K562 (cell line): ENCODE measurements around the gene TEP1. TPM values are rescaled to one million over a fixed set of nuclear protein-coding genes. Genes with fewer than 3 reads are reported as not detected.

ENCODE experiments used
- ATAC-seq: fragments of 200-7000 bp; cut with Tn5 transposase; 3 replicates; pipeline ENCODE4 v1.9.1; 2020; ENCODE audit warnings: moderate library complexity
- BruUV-seq: library from RNA; stranded (reverse); fragments of 400-500 nt; replicated peaks from 2 replicates; lab custom pipeline; 2021; lab: Mats Ljungman, UMichigan
- CTCF ChIA-PET: fragments of 300-600 bp; formaldehyde crosslinking; extraction: SDS; loops from one replicate; lab custom pipeline; 2021; ENCODE audit warnings: low intra/inter-chr PET ratio; lab: Yijun Ruan, JAX
- POLR2A ChIA-PET: fragments of 300-600, 350-650 bp; sonication (Branson Sonifier 250); formaldehyde crosslinking; extraction: SDS; loops from one replicate; lab custom pipeline; 2021; ENCODE audit warnings: antibody characterized with exemption, inconsistent platforms; lab: Yijun Ruan, JAX
- DNase-seq, 4 experiments: peaks; one replicate each; pipeline versions ENCODE4 v3.0.0 to v3.0.0-alpha.2; 2011 to 2018; ENCODE audit warnings: low spot score in 3 of 4, mixed read lengths in 3 of 4; ENCODE audit errors: extremely low read depth in 1 of 4
- FAIRE-seq: peaks from 2 replicates; lab custom pipeline; 2011; peaks lifted over from hg19 to GRCh38; lab: Jason Lieb, UNC
- H2AFZ ChIP-seq: 2 replicates; pipeline ENCODE4 v1.6.0; 2011; ENCODE audit warnings: low read depth, low read length, control low read depth, inconsistent platforms
- H3K27ac ChIP-seq: fragments of 200-600 bp; 3 replicates; pipeline ENCODE4 v1.8.0; 2011; ENCODE audit warnings: low read depth, mild to moderate bottlenecking, control low read depth, inconsistent platforms, low read length, moderate library complexity, mixed read lengths; ENCODE audit errors: extremely low read depth
- H3K27me3 ChIP-seq, 2 experiments: fragments of 300-600 bp in 1 of 2; 2 replicates in 1 of 2; 3 replicates in 1 of 2; pipeline versions ENCODE4 v1.6.0 to v1.8.0; 2011; ENCODE audit warnings: inconsistent platforms in 2 of 2, low read length in 2 of 2, mild to moderate bottlenecking in 1 of 2, mixed read lengths in 1 of 2, moderate library complexity in 1 of 2; ENCODE audit not compliant: control insufficient read depth in 2 of 2, insufficient read depth in 2 of 2
- H3K36me3 ChIP-seq: fragments of 300-600 bp; 3 replicates; pipeline ENCODE4 v1.8.0; 2011; ENCODE audit warnings: mild to moderate bottlenecking, low read length, inconsistent platforms; ENCODE audit not compliant: control insufficient read depth, insufficient read depth
- H3K4me1 ChIP-seq, 2 experiments: fragments of 200-600 bp in 1 of 2; replicated peaks in 1 of 2; 2 replicates in 1 of 2; 3 replicates in 1 of 2; pipeline versions ENCODE4 v1.5.1 to v1.8.0; 2011; ENCODE audit warnings: inconsistent platforms in 2 of 2, low read length in 2 of 2, mild to moderate bottlenecking in 1 of 2, mixed read lengths in 1 of 2, moderate library complexity in 1 of 2; ENCODE audit not compliant: control insufficient read depth in 2 of 2, insufficient read depth in 2 of 2
- H3K4me2 ChIP-seq: 2 replicates; pipeline ENCODE4 v1.6.1; 2011; ENCODE audit warnings: low read length, control low read depth, inconsistent platforms, mixed read lengths; ENCODE audit not compliant: insufficient read depth
- H3K4me3 ChIP-seq: fragments of 200-600 bp; sonication (generic), shearing (Covaris generic); 2 replicates; pipeline ENCODE4 v1.5.1; 2016; ENCODE audit warnings: control low read depth, inconsistent platforms
- H3K79me2 ChIP-seq: fragments of 200-600 bp; 3 replicates; pipeline ENCODE4 v1.8.0; 2011; ENCODE audit warnings: low read length, inconsistent platforms; ENCODE audit not compliant: control insufficient read depth, insufficient read depth
- H3K9ac ChIP-seq, 2 experiments: 2 replicates each; pipeline versions ENCODE4 v1.6.0 to v1.6.1; 2011; ENCODE audit warnings: low read depth in 2 of 2, low read length in 2 of 2, control low read depth in 1 of 2, inconsistent platforms in 1 of 2, mild to moderate bottlenecking in 1 of 2, mixed read lengths in 1 of 2; ENCODE audit not compliant: insufficient read depth in 1 of 2
- H3K9me1 ChIP-seq: one replicate; pipeline ENCODE4 v1.6.0; 2011; ENCODE audit warnings: inconsistent platforms, mild to moderate bottlenecking, low read length, moderate library complexity; ENCODE audit not compliant: control insufficient read depth, insufficient read depth
- H3K9me3 ChIP-seq: replicated peaks from 2 replicates; pipeline ENCODE4 v1.5.1; 2011; ENCODE audit warnings: low read depth, low read length, inconsistent platforms; ENCODE audit not compliant: control insufficient read depth, insufficient read depth
- H4K20me1 ChIP-seq: replicated peaks from 2 replicates; pipeline ENCODE4 v1.6.1; 2011; ENCODE audit warnings: low read length, inconsistent platforms, mixed read lengths; ENCODE audit not compliant: control insufficient read depth, insufficient read depth
- ATF2 ChIP-seq: sonication (generic); formaldehyde crosslinking; IDR thresholded peaks from 2 replicates; pipeline ENCODE4 v1.8.1; 2022; ENCODE audit warnings: missing genetic modification reagents
- CC2D1A ChIP-seq: fragments of 450-650 bp; IDR thresholded peaks from 2 replicates; pipeline ENCODE4 v1.6.1; 2017; ENCODE audit warnings: mild to moderate bottlenecking
- DMBX1 ChIP-seq: fragments of 250-450 bp; sonication (Bioruptor Pico); IDR thresholded peaks from 2 replicates; pipeline ENCODE4 v1.8.0; 2022; ENCODE audit warnings: inconsistent platforms, mild to moderate bottlenecking, moderate library complexity, borderline replicate concordance
- FOXA1 ChIP-seq: fragments of 450-650 bp; IDR thresholded peaks from 2 replicates; pipeline ENCODE4 v1.6.1; 2016; ENCODE audit warnings: mild to moderate bottlenecking, borderline replicate concordance
- GATAD2A ChIP-seq: fragments of 450-650 bp; IDR thresholded peaks from 2 replicates; pipeline ENCODE4 v1.6.1; 2017
- HNRNPK ChIP-seq: fragments of 200-400 bp; formaldehyde crosslinking; IDR thresholded peaks from one replicate; pipeline ENCODE4 v1.6.1; 2018; ENCODE audit warnings: mild to moderate bottlenecking, low read depth, low read length; ENCODE audit not compliant: poor library complexity, severe bottlenecking
- KDM5B ChIP-seq: fragments of 200-600 bp; sonication (generic); IDR thresholded peaks from 2 replicates; pipeline ENCODE4 v1.6.1; 2012; ENCODE audit warnings: low read depth, mild to moderate bottlenecking, moderate library complexity, low read length, control low read depth, inconsistent platforms; ENCODE audit not compliant: insufficient replicate concordance
- MEF2D ChIP-seq: conservative IDR thresholded peaks from 2 replicates; pipeline ENCODE4 v1.6.1; 2016; ENCODE audit warnings: low read depth, missing genetic modification characterization, missing compliant biosample characterization
- MTF1 ChIP-seq: fragments of 250-450 bp; sonication (Bioruptor Pico); IDR thresholded peaks from 2 replicates; pipeline ENCODE4 v1.9.0; 2021; ENCODE audit warnings: moderate library complexity, mild to moderate bottlenecking, inconsistent platforms, borderline replicate concordance
- NFE2L1 ChIP-seq: fragments of 450-650 bp; IDR thresholded peaks from 2 replicates; pipeline ENCODE4 v1.6.1; 2016; ENCODE audit warnings: missing genetic modification characterization, low read depth, mild to moderate bottlenecking, missing compliant biosample characterization, moderate library complexity, borderline replicate concordance
- NR4A1 ChIP-seq, 2 experiments: fragments of 250-450 bp in 1 of 2; fragments of 450-650 bp in 1 of 2; sonication (Bioruptor Pico) in 1 of 2; IDR thresholded peaks; 2 replicates each; pipeline versions ENCODE4 v1.4.0 to v1.6.1; 2016 to 2020; ENCODE audit warnings: mild to moderate bottlenecking in 2 of 2, missing compliant biosample characterization in 1 of 2, missing genetic modification characterization in 1 of 2, moderate library complexity in 1 of 2
- SNRNP70 ChIP-seq: fragments of 200-400 bp; formaldehyde crosslinking; optimal IDR thresholded peaks from 2 replicates; pipeline ENCODE3; 2017; ENCODE audit warnings: low read depth, low read length
- SRSF3 ChIP-seq: fragments of 200-400 bp; formaldehyde crosslinking; IDR thresholded peaks from 2 replicates; pipeline ENCODE4 v1.6.1; 2016; ENCODE audit warnings: mild to moderate bottlenecking, low read length, moderate library complexity; ENCODE audit not compliant: insufficient read depth
- YBX1 ChIP-seq: fragments of 450-650 bp; IDR thresholded peaks from 2 replicates; pipeline ENCODE4 v1.7.1; 2016; ENCODE audit warnings: mild to moderate bottlenecking
- ZNF124 ChIP-seq: sonication (generic); formaldehyde crosslinking; IDR thresholded peaks from 2 replicates; pipeline ENCODE4 v1.8.1; 2022; ENCODE audit warnings: missing genetic modification reagents
- ZNF444 ChIP-seq: fragments of 250-450 bp; sonication (Bioruptor Pico); IDR thresholded peaks from 2 replicates; pipeline ENCODE4 v1.4.0; 2020; ENCODE audit warnings: mild to moderate bottlenecking, moderate library complexity
- ZNF76 ChIP-seq: fragments of 250-450 bp; sonication (Bioruptor Pico); IDR thresholded peaks from 2 replicates; pipeline ENCODE4 v1.4.0; 2020; ENCODE audit warnings: mild to moderate bottlenecking, moderate library complexity, borderline replicate concordance
- WGBS: fragments of 100-300 bp; shearing (Covaris generic); methylation state at CpG from one replicate; pipeline ENCODE4 v1.1.6; 2016; ENCODE audit warnings: low coverage, mixed read lengths; ENCODE audit not compliant: insufficient coverage; ENCODE audit errors: missing lambda C conversion rate; 5-methylcytosine and 5-hydroxymethylcytosine counted together
- in situ Hi-C: fragments of 300-500 bp; cut with MboI; formaldehyde crosslinking; loops from 4 replicates; pipeline ENCODE4 v1.15.0; 2018; ENCODE audit warnings: inconsistent platforms, mixed read lengths
- intact Hi-C: fragments of 100-400 bp; cut with micrococcal nuclease; formaldehyde crosslinking; loops from 2 replicates; pipeline ENCODE4 v1.14.2; 2022
- polyA plus RNA-seq, 8 experiments: library from polyadenylated mRNA; depleted of rRNA in 4 of 8; stranded (reverse) in 5 of 8; unstranded in 3 of 8; fragments of >200 nt; fragmentation: Nextera tagmentation in 2 of 8; fragmentation: Illumina TruSeq in 1 of 8; extraction: Ambion mirVana in 2 of 8; extraction: Trizol in 1 of 8; gene quantifications; 2 replicates each; pipeline versions ENCODE4 v1.2.1 to v1.2.3, GENCODE V29; 2011 to 2014; ENCODE audit warnings: inconsistent platforms in 1 of 8, missing spikeins in 1 of 8
- total RNA-seq, 7 experiments: library from RNA; depleted of rRNA in 6 of 7; stranded (reverse); fragments of >200 nt in 6 of 7; fragmentation: Illumina TruSeq in 2 of 7; extraction: Trizol in 2 of 7; gene quantifications; 2 replicates each; pipeline versions ENCODE4 v1.2.1 to v1.2.3, GENCODE V29; 2011 to 2021; ENCODE audit warnings: low replicate concordance in 1 of 7

TEP1 gene
- total and polyA plus RNA-seq, 9 of the 15 experiments (the other 6 are each of a cell fraction or from before 2014, with no cell fraction given) = 1.0 to 12.2 (median 7.1) TPM

- FAIRE-seq (peak; percentile 68), DNase-seq (no peak)
- WGBS = 100% methylated on average over 1 of the region's 2 CpGs
- no peaks in the 10 kb centered on the region for H3K9me3 ChIP-seq
- H3K36me3 ChIP-seq = no peaks in the 10 kb centered on the region
- no peaks in the 10 kb centered on the region; the same call in none of the 3 replicates for H3K79me2 ChIP-seq
- no peak overlapping the region for H3K4me2 ChIP-seq
- peak overlapping the region; percentile 90 for H2AFZ ChIP-seq
- intact Hi-C loops = no loop called here
- no peak overlapping the region for H3K4me3 ChIP-seq
- H3K4me1 ChIP-seq = peaks cover 6 to 13% of the 10 kb centered on the region in 2 experiments; a peak in 4 of 5 replicates
- no peaks in the 10 kb centered on the region for H3K9me1 ChIP-seq
- no peak for TF ChIP-seq SRSF3
- TF ChIP-seq ZNF124 (CRISPR knock-in tag) = no peak
- TF ChIP-seq HNRNPK = no peak
- no peak for TF ChIP-seq YBX1
- no peak for TF ChIP-seq FOXA1
- TF ChIP-seq CC2D1A = no peak
- no peak for TF ChIP-seq SNRNP70
- no peak for TF ChIP-seq ZNF76
- TF ChIP-seq MEF2D (tag) = no peak
- TF ChIP-seq DMBX1 (CRISPR knock-in tag) = no peak
- TF ChIP-seq NR4A1 (CRISPR knock-in tag; IDR thresholded peaks at IDR 0.05) = no peak
- no peak for TF ChIP-seq NR4A1 (tag; IDR thresholded peaks at IDR 0.05)
- TF ChIP-seq KDM5B = no peak
- no peak for TF ChIP-seq MTF1 (CRISPR knock-in tag)
- TF ChIP-seq ZNF444 (CRISPR knock-in tag) = no peak
- TF ChIP-seq ATF2 (CRISPR knock-in tag) = no peak
- no peak for TF ChIP-seq NFE2L1 (tag)
- TF ChIP-seq GATAD2A = no peak
- TF ChIP-seq, all 486 proteins: peak for 0
- Histone ChIP-seq H4K20me1 (no peaks in the 10 kb centered on the region), H3K9ac (no peak overlapping the region), H3K27ac (no peak overlapping the region), H3K27me3 (no peaks in the 10 kb centered on the region)
- CTCF ChIA-PET = interaction anchor here (1.7 kb wide), 1 partner anchor 192 kb away, joined by 5 read pairs; no protein-coding TSS in a partner anchor
- ATAC-seq = no peak
- in situ Hi-C loops = loop anchor here (10.0 kb wide), 1 partner anchor 189 kb away; no protein-coding TSS in a partner anchor
- POLR2A ChIA-PET = interaction anchor here (0.8 to 1.0 kb wide), 2 partner anchors 9 to 46 kb away, joined by 3 to 4 read pairs; partner anchors contain the start of gene PIP4P1
- no TSS peak for BruUV-seq
These were observed 2.9 kb upstream of the TEP1 start for GRCh38 chr14:20416223-20416622.
